Naive B cell (primary cell): ENCODE data around the gene BCL2L14. TPM values are rescaled to one million over a fixed set of nuclear protein-coding genes. Genes with fewer than 3 reads are reported as not detected.

Experiments
- ATAC-seq, 2 donors: fragments of 150-1000 bp; cut with Tn5 transposase; 2 replicates each; pipeline ENCODE4 v1.10.0; 2021; ENCODE audit warnings: low read depth in 2 of 2, mild to moderate bottlenecking in 2 of 2, moderate library complexity in 2 of 2
- DNase-seq: peaks from one replicate; pipeline ENCODE4 v3.0.0; 2022
- H3K27ac Mint-ChIP-seq, 6 donors: one replicate each; pipeline ENCODE4 v1.8.0; 2020 to 2022; ENCODE audit warnings: mild to moderate bottlenecking in 6 of 6, mixed read lengths in 6 of 6, moderate library complexity in 5 of 6, inconsistent platforms in 2 of 6
- H3K27me3 Mint-ChIP-seq, 3 donors: one replicate each; pipeline ENCODE4 v1.8.0; 2021 to 2022; ENCODE audit warnings: mixed read lengths in 3 of 3, mild to moderate bottlenecking in 1 of 3
- H3K36me3 Mint-ChIP-seq, 2 donors: one replicate each; pipeline ENCODE4 v1.8.0; 2020 to 2022; ENCODE audit warnings: mixed read lengths in 2 of 2, inconsistent platforms in 1 of 2, mild to moderate bottlenecking in 1 of 2
- H3K4me1 Mint-ChIP-seq, 3 donors: one replicate each; pipeline ENCODE4 v1.8.0; 2020 to 2022; ENCODE audit warnings: mixed read lengths in 3 of 3, inconsistent platforms in 1 of 3, mild to moderate bottlenecking in 1 of 3, moderate library complexity in 1 of 3
- H3K4me3 Mint-ChIP-seq, 8 donors: one replicate each; pipeline ENCODE4 v1.8.0; 2020 to 2022; ENCODE audit warnings: mild to moderate bottlenecking in 8 of 8, mixed read lengths in 8 of 8, moderate library complexity in 8 of 8, inconsistent platforms in 2 of 8
- H3K9me3 Mint-ChIP-seq, 7 donors: one replicate each; pipeline ENCODE4 v1.8.0; 2020 to 2022; ENCODE audit warnings: mixed read lengths in 7 of 7, mild to moderate bottlenecking in 5 of 7, inconsistent platforms in 2 of 7, moderate library complexity in 1 of 7
- polyA plus RNA-seq, 6 donors: library from polyadenylated mRNA; unstranded; fragments of 300-500 nt; fragmentation: Illumina TruSeq; gene quantifications; one replicate each; pipeline ENCODE4 v1.2.3, GENCODE V29; 2021; ENCODE audit warnings: low read depth in 6 of 6

BCL2L14 gene
- polyA plus RNA-seq, 6 donors from 2014 or later, result not detected

DNA sequence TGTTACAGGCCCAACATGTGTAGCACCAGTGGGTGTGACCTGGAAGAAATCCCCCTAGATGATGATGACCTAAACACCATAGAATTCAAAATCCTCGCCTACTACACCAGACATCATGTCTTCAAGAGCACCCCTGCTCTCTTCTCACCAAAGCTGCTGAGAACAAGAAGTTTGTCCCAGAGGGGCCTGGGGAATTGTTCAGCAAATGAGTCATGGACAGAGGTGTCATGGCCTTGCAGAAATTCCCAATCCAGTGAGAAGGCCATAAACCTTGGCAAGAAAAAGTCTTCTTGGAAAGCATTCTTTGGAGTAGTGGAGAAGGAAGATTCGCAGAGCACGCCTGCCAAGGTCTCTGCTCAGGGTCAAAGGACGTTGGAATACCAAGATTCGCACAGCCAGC, 8.6 kb downstream of the BCL2L14 start:
- Mint-ChIP-seq H3K4me3 (no peak overlapping the region), H3K36me3 (no peaks in the 10 kb centered on the region), H3K27ac (no peak overlapping the region), H3K9me3 (no peaks in the 10 kb centered on the region), H3K4me1 (no peaks in the 10 kb centered on the region), H3K27me3 (peaks cover 0 to 20% (median 6%) of the 10 kb centered on the region in 3 donors)
- no peak for DNase-seq
- ATAC-seq, result no peak

DNA sequence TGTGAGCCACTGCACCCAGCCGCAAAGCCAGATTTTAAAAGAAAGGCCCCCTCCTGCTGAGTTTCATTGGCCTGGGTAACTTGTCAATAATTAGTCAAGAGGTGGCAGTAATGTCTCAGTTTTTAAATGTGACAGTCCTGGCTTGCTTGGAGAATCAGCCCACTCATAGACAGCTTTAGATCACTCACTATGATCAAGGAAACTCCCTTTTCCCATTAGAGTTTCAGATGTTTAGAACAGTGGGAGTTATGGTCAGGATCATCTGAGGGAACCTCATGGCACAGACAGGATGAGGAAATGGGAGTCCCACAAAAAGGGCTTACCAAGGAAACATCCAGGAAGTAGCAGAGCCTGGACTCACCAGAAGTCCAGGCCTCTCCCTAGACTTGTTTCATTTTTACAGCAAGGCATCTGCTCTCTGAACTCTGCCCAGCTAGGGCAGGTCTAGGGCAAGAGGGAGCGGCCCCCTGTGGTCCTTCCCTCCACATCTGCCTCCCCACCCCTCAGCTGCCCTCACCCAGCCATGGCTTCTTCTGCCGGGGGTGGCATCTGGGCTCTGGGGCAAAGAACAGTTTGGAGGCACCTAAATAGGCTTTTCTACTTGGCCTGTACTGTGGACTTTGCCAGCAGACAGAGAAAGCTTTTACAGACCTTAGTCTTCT, 11.2 kb downstream of the BCL2L14 start:
- no peaks in the 10 kb centered on the region for H3K9me3 Mint-ChIP-seq
- H3K27ac Mint-ChIP-seq, result no peak overlapping the region
- DNase-seq, result no peak
- no peaks in the 10 kb centered on the region for H3K36me3 Mint-ChIP-seq
- H3K27me3 Mint-ChIP-seq, result peaks cover 0 to 8% (median 0%) of the 10 kb centered on the region in 3 donors
- H3K4me3 Mint-ChIP-seq, result no peak overlapping the region
- no peak for ATAC-seq
- H3K4me1 Mint-ChIP-seq, result no peaks in the 10 kb centered on the region

DNA sequence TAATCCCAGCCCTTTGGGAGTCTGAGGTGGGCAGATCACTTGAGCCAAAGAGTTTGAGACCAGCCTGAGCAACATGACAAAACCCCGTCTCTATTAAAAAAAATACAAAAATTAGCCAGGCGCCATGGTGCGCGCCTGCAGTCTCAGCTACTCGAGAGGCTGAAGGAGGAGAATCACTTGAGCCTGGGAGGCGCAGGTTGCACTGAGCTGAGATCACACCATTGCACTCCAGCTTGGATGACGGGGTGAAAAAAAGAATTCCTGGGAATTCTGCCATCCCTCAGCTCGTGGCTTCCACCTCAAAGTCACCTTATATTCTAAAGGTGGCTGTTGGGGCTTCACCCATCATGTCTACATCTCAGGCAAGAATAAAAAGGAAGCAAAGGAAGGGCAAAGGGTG, 12.9 kb downstream of the BCL2L14 start:
- H3K27me3 Mint-ChIP-seq, result peaks cover 0 to 12% (median 4%) of the 10 kb centered on the region in 3 donors
- ATAC-seq (no peak), DNase-seq (no peak)
- H3K27ac Mint-ChIP-seq, result no peak overlapping the region
- H3K9me3 Mint-ChIP-seq, result no peaks in the 10 kb centered on the region
- H3K4me1 Mint-ChIP-seq, result no peaks in the 10 kb centered on the region
- H3K4me3 Mint-ChIP-seq, result no peak overlapping the region
- H3K36me3 Mint-ChIP-seq, result no peaks in the 10 kb centered on the region

DNA sequence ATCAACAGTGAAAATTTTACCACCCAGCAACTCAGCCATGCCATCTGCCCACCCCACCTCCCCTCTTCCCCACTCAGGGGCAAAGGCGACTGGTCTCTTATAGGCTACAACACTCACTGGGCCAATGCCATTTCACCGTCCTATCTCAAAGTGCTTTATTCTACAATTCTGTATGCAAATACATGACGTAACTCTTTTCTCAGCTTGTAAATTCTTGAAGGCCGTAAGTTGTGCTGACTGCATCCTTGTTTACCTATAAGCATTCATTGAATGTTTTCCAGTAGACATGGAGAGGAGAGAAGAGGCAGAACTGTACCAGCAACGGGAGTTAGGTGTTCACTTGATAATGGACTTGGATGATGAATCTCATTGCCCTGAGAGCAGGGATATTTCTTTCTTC, 15.6 kb downstream of the BCL2L14 start:
- DNase-seq, result no peak
- no peak for ATAC-seq
- H3K9me3 Mint-ChIP-seq, result no peaks in the 10 kb centered on the region

DNA sequence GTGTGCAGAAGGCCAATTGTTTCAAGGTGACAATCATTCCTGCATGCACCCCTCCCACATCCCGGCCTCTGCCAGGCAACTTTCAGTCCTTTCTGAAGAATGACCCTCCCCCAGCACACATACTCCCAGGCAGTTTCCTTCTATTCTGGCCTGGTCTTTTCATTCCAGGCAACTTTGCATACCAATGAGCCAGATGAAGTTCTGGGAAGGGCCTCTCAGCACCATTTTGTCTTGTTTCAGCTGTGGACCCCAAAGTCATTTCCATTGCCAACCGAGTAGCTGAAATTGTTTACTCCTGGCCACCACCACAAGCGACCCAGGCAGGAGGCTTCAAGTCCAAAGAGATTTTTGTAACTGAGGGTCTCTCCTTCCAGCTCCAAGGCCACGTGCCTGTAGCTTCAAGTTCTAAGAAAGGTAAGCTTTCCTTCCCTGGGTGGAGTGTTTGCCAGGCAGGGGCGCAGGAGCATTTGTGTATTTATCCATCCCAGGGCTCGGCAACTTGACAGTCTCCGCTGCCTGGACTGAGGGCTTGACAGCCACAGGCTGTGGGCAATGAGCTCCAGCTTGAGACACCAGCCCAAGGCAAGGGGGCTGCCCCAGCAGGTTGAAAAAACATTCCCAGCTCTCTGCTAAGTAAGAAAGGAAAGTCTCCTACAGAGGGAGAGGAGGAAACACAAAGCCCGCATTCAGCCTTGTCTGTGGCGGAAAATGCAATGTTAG, 16.4 kb downstream of the BCL2L14 start:
- Mint-ChIP-seq H3K9me3 (no peaks in the 10 kb centered on the region), H3K27me3 (peaks cover 0 to 19% (median 14%) of the 10 kb centered on the region in 3 donors), H3K27ac (no peak overlapping the region), H3K4me3 (no peak overlapping the region), H3K36me3 (no peaks in the 10 kb centered on the region), H3K4me1 (no peaks in the 10 kb centered on the region)
- DNase-seq, result no peak
- ATAC-seq, result no peak

More for the DNA sequence above, 15.6 kb downstream of the BCL2L14 start:
- Mint-ChIP-seq H3K4me1 (no peaks in the 10 kb centered on the region), H3K36me3 (no peaks in the 10 kb centered on the region), H3K27me3 (peaks cover 0 to 14% (median 13%) of the 10 kb centered on the region in 3 donors), H3K4me3 (no peak overlapping the region), H3K27ac (no peak overlapping the region)

DNA sequence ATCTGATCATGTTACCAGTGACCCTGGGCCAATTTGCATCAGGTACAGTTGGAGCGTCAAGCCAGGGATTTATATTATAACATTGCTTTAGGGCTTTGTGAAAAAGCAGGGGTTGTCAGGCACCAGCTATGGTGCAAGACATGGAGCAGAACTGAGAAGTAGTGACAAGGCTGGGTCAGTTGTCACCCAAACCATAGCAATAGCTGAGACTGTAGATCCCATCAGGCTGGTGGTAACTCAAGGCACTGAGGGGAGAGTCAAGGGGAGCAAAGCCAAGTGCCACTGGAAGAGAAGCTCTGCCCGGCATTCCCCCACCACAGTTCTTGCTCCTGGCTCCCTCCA, 16.9 kb downstream of the BCL2L14 start:
- no peak for DNase-seq
- H3K4me1 Mint-ChIP-seq, result no peaks in the 10 kb centered on the region
- no peak overlapping the region for H3K27ac Mint-ChIP-seq
- peaks cover 0 to 19% (median 14%) of the 10 kb centered on the region in 3 donors for H3K27me3 Mint-ChIP-seq
- H3K4me3 Mint-ChIP-seq, result no peak overlapping the region
- H3K9me3 Mint-ChIP-seq, result no peaks in the 10 kb centered on the region
- ATAC-seq, result no peak
- H3K36me3 Mint-ChIP-seq, result no peaks in the 10 kb centered on the region

DNA sequence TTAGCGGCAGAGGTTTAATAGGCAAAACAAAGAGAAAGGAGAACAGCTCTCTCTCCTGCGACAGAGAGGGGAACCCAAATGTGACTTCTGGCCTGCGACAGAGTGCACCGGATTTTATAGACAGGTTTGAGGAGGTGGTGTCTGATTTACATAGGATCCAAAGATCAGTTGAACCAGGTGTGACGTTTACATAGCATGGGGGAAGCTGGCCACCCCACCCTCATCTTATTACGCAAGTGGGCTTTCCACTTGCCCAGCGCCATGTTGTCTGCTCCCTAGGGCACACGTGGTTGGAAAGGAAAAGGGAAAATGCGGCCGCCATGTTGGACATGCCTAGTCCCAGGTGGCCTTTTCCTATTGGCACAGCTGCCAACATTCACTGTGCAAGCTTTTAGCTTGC, 17.4 kb downstream of the BCL2L14 start:
- DNase-seq (no peak), ATAC-seq (no peak)
- H3K4me1 Mint-ChIP-seq, result no peaks in the 10 kb centered on the region
- H3K36me3 Mint-ChIP-seq, result no peaks in the 10 kb centered on the region
- H3K27me3 Mint-ChIP-seq, result peaks cover 0 to 19% (median 14%) of the 10 kb centered on the region in 3 donors
- H3K9me3 Mint-ChIP-seq, result no peaks in the 10 kb centered on the region
- H3K27ac Mint-ChIP-seq, result peak overlapping the region in 1 of 6 donors; percentile 20
- H3K4me3 Mint-ChIP-seq, result no peak overlapping the region

DNA sequence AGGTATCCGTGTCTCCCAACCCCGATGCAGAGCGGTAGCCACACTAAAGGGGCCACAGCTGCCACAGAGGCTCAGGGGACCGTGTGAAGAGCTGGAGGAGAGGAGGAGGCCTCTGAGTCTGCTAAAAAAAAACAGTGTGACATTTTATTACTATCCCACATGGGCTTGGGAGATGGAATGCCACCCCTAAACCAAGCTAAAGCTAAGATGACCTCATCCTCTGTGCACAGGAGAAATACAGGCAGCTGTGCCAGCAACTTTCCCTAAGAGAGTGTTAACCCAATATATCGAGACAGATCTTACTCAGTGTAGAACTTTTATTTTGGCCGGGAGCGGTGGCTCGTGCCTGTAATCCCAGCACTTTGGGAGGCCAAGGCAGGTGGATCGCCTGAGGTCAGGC, 18.0 kb downstream of the BCL2L14 start:
- H3K27me3 Mint-ChIP-seq, result peaks cover 0 to 19% (median 14%) of the 10 kb centered on the region in 3 donors
- no peaks in the 10 kb centered on the region for H3K36me3 Mint-ChIP-seq
- no peaks in the 10 kb centered on the region for H3K4me1 Mint-ChIP-seq
- DNase-seq (no peak), ATAC-seq (no peak)
- no peak overlapping the region for H3K4me3 Mint-ChIP-seq
- H3K27ac Mint-ChIP-seq, result no peak overlapping the region
- no peaks in the 10 kb centered on the region for H3K9me3 Mint-ChIP-seq

DNA sequence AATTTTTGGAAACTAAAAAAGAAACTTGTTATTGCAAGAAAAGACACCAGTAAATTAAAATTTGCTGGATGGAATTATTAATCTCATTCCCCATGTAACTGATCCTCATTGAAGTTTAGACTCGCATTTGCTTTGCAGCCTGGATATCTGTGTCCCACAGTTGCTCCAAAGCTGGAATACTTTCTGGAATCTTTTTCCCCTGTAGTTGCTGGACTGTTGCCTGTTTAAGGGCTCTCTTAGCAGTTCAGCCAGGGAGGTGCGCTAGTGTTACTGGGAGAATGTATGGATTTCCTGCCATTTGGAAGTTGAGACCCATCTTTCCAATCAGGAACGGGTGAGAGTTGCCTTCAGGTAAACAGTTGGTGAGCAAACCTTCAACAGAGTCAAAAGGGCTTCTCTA, 20.3 kb downstream of the BCL2L14 start:
- H3K27me3 Mint-ChIP-seq, result peaks cover 0 to 32% (median 14%) of the 10 kb centered on the region in 3 donors
- H3K4me1 Mint-ChIP-seq, result no peaks in the 10 kb centered on the region
- no peaks in the 10 kb centered on the region for H3K36me3 Mint-ChIP-seq
- no peak overlapping the region for H3K27ac Mint-ChIP-seq
- H3K9me3 Mint-ChIP-seq, result no peaks in the 10 kb centered on the region
- DNase-seq (no peak), ATAC-seq (no peak)
- H3K4me3 Mint-ChIP-seq, result no peak overlapping the region

DNA sequence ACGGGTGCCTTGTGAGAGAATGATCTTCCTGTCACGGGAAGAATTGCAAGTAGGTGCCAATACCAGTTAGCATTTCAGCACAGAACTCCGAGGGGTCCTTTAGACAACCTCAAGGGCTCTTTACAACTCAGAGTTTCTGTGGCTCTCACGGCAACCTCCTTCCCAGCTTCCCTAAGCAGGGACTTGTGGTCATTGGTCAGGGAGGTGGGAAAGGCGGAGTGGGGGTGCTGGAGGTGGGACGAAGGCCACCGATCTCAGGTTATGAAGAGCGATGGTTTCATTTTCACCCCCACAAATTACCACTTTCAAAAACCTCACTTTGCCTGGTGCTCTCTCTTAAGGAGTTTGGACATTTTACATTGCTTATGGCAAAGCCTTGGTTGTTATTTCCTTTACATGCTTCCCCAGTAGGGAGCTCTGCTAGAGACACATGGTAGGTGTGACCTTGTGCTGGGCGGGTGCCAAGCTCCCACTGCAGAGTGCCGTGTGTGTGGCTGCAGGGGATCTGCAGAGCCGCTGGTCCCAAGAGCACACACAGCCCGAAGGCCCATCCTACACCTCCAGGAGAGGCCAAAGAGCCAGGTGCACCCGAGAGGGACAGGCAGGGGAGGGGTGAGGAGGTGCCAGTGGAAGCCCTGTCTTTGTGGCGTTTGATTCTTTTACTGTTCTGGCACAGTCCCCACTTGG, 21.4 kb downstream of the BCL2L14 start:
- ATAC-seq (no peak), DNase-seq (no peak)
- Mint-ChIP-seq H3K36me3 (no peaks in the 10 kb centered on the region), H3K9me3 (no peaks in the 10 kb centered on the region), H3K4me3 (peak overlapping the region in 1 of 8 donors; percentile 70), H3K4me1 (no peaks in the 10 kb centered on the region), H3K27ac (no peak overlapping the region), H3K27me3 (peaks cover 0 to 32% (median 14%) of the 10 kb centered on the region in 3 donors)

DNA sequence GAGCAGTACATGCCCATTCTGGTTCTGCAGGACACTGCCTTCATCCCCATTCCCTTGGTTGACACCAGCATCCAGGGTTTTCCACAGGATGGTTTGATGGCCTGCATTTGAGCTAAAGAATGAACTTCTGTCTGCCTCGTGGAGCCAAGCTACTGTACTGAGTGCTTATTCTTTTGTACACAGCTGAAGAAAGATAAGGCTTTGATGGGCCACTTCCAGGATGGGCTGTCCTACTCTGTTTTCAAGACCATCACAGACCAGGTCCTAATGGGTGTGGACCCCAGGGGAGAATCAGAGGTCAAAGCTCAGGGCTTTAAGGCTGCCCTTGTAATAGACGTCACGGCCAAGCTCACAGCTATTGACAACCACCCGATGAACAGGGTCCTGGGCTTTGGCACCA, 23.7 kb downstream of the BCL2L14 start:
- Mint-ChIP-seq H3K4me3 (no peak overlapping the region), H3K27me3 (peaks cover 0 to 24% (median 6%) of the 10 kb centered on the region in 3 donors), H3K36me3 (no peaks in the 10 kb centered on the region), H3K27ac (no peak overlapping the region), H3K9me3 (no peaks in the 10 kb centered on the region), H3K4me1 (no peaks in the 10 kb centered on the region)
- ATAC-seq (no peak), DNase-seq (no peak)

DNA sequence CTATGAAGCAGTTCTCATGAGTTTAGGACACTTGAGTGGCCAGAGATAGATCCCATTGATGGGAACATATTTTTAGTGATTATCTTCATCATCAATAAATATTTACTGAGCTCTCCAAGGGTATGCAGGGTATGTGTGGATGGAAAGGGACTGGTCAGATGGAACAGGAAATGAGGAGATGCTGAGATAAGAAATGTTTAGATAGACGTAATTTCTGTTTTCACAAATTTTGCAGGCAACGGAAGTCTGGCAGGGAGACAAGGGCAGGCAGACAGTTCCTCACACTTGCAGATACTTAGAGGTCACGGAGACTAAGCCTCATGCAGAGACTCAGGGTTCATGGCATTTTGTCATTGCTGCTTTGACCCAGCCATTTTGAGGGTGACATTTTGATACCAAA, 24.3 kb downstream of the BCL2L14 start:
- Mint-ChIP-seq H3K9me3 (no peaks in the 10 kb centered on the region), H3K27ac (peak overlapping the region in 1 of 6 donors; percentile 80), H3K4me3 (no peak overlapping the region), H3K4me1 (no peaks in the 10 kb centered on the region), H3K27me3 (peaks cover 0 to 24% (median 3%) of the 10 kb centered on the region in 3 donors), H3K36me3 (no peaks in the 10 kb centered on the region)
- ATAC-seq (no peak), DNase-seq (no peak)

DNA sequence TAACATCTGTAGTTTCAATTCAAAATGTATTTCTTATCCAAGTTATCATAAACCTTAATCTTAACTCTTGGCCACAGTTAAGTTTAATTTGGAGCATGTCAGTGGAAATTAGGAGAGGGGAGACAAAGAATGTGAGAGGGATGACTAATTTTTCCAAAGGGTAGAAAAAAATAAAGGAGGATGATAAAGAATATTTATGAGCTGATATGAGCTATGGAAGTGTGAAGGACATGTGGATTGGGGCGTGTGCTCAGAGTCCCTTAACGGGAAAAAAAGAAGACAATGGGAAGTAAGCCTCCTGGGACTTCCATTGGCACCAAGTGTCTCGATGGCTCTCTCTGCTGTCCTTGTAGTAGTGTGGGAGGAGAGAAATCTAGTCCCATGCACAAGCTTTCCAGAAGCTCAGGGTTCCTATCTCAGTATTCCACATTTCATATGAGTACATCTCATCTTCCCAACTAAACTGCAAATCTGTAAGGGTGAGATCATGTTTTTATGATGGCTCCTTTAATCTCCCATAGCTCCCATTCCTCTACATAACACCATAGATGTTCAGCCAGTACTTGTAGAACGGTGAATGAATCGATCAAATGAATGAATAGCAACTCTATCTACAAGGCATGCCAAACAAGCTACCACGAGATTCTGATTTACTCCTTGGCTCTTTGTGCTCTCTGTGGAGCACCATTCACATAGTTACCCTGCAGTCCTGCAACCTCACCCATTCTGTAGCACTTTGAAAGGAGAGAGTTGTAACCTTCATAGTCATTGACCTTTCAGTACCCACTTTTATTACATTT, 27.4 kb downstream of the BCL2L14 start:
- ATAC-seq, result no peak
- DNase-seq, result no peak
- no peak overlapping the region for H3K4me3 Mint-ChIP-seq
- peaks cover 0 to 5% (median 0%) of the 10 kb centered on the region in 7 donors for H3K9me3 Mint-ChIP-seq
- H3K27ac Mint-ChIP-seq, result no peak overlapping the region
- H3K36me3 Mint-ChIP-seq, result no peaks in the 10 kb centered on the region
- H3K4me1 Mint-ChIP-seq, result no peaks in the 10 kb centered on the region
- peaks cover 0 to 30% (median 0%) of the 10 kb centered on the region in 3 donors for H3K27me3 Mint-ChIP-seq
